IMR-90 (cell line): ENCODE data around the gene UXS1. TPM values are rescaled to one million over a fixed set of nuclear protein-coding genes. Genes with fewer than 3 reads are reported as not detected.

ENCODE experiments used
- ATAC-seq: fragments of 200-7000 bp; cut with Tn5 transposase; 2 replicates; pipeline ENCODE4 v1.9.1; 2020; ENCODE audit warnings: low read depth, mild to moderate bottlenecking, moderate library complexity
- BruUV-seq: library from RNA; stranded (reverse); fragments of 400-500 nt; replicated peaks from 2 replicates; lab custom pipeline; 2021; lab: Mats Ljungman, UMichigan
- CTCF ChIA-PET: fragments of 300-600 bp; formaldehyde crosslinking; extraction: SDS; loops from one replicate; lab custom pipeline; 2021; ENCODE audit warnings: antibody characterized with exemption; lab: Yijun Ruan, JAX
- POLR2A ChIA-PET: fragments of 300-600 bp; sonication (Branson Sonifier 250); formaldehyde crosslinking; loops from one replicate; lab custom pipeline; 2022; ENCODE audit warnings: antibody characterized with exemption; ENCODE audit not compliant: unreplicated experiment; lab: Charles Lee
- DNase-seq: peaks from one replicate; pipeline ENCODE4 v3.0.0; 2013
- H2AFZ ChIP-seq: replicated peaks from 2 replicates; pipeline ENCODE3; 2013; ENCODE audit warnings: low read length, mild to moderate bottlenecking; ENCODE audit not compliant: poor library complexity
- H2AK5ac ChIP-seq: 2 replicates; pipeline ENCODE4 v1.6.1; 2013; ENCODE audit warnings: low read depth, low read length, inconsistent platforms
- H2AK9ac ChIP-seq: replicated peaks from 2 replicates; pipeline ENCODE3; 2013; ENCODE audit warnings: mild to moderate bottlenecking, low read depth, low read length, moderate library complexity; ENCODE audit not compliant: poor library complexity
- H2BK120ac ChIP-seq: 2 replicates; pipeline ENCODE4 v1.6.1; 2013; ENCODE audit warnings: low read depth, low read length, inconsistent platforms
- H2BK15ac ChIP-seq: 3 replicates; pipeline ENCODE4 v1.6.1; 2013; ENCODE audit warnings: low read depth, low read length, inconsistent platforms
- H2BK20ac ChIP-seq: 2 replicates; pipeline ENCODE4 v1.6.1; 2013; ENCODE audit warnings: low read depth, mild to moderate bottlenecking, inconsistent platforms, low read length, moderate library complexity
- H2BK5ac ChIP-seq: 2 replicates; pipeline ENCODE4 v1.6.1; 2013; ENCODE audit warnings: mild to moderate bottlenecking, low read depth, low read length, inconsistent platforms; ENCODE audit not compliant: poor library complexity, severe bottlenecking
- H3K14ac ChIP-seq: replicated peaks from 2 replicates; pipeline ENCODE4 v1.6.1; 2013; ENCODE audit warnings: low read depth, low read length, inconsistent platforms
- H3K18ac ChIP-seq: 2 replicates; pipeline ENCODE4 v1.6.1; 2013; ENCODE audit warnings: low read depth, low read length, control low read depth
- H3K23ac ChIP-seq: 2 replicates; pipeline ENCODE4 v1.6.1; 2013; ENCODE audit warnings: low read depth, low read length, inconsistent platforms
- H3K27ac ChIP-seq: 2 replicates; pipeline ENCODE4 v1.5.1; 2013; ENCODE audit warnings: mild to moderate bottlenecking, control low read depth, low read length; ENCODE audit not compliant: insufficient read depth
- H3K27me3 ChIP-seq: 2 replicates; pipeline ENCODE4 v1.6.1; 2013; ENCODE audit warnings: low read length; ENCODE audit not compliant: control insufficient read depth, insufficient read depth
- H3K36me3 ChIP-seq: 2 replicates; pipeline ENCODE4 v1.6.1; 2013; ENCODE audit warnings: low read length, mixed read lengths; ENCODE audit not compliant: control insufficient read depth, insufficient read depth
- H3K4ac ChIP-seq: 2 replicates; pipeline ENCODE4 v1.6.1; 2013; ENCODE audit warnings: low read depth, low read length, inconsistent platforms
- H3K4me1 ChIP-seq: 2 replicates; pipeline ENCODE4 v1.6.1; 2013; ENCODE audit warnings: low read length, mixed read lengths; ENCODE audit not compliant: control insufficient read depth, insufficient read depth
- H3K4me2 ChIP-seq: 2 replicates; pipeline ENCODE4 v1.6.1; 2013; ENCODE audit warnings: low read depth, mild to moderate bottlenecking, control low read depth, low read length, moderate library complexity
- H3K4me3 ChIP-seq: 2 replicates; pipeline ENCODE4 v1.5.1; 2013; ENCODE audit warnings: low read depth, mild to moderate bottlenecking, control low read depth, low read length, moderate library complexity; ENCODE audit not compliant: insufficient read depth
- H3K56ac ChIP-seq: 2 replicates; pipeline ENCODE4 v1.6.1; 2013; ENCODE audit warnings: low read length, inconsistent platforms; ENCODE audit not compliant: insufficient read depth; ENCODE audit errors: extremely low read depth
- H3K79me1 ChIP-seq, 2 experiments: 2 replicates each; pipeline ENCODE4 v1.6.1; 2013; ENCODE audit warnings: low read length in 2 of 2, inconsistent platforms in 1 of 2, low read depth in 1 of 2
- H3K9ac ChIP-seq: 2 replicates; pipeline ENCODE4 v1.6.1; 2013; ENCODE audit warnings: low read depth, low read length, control low read depth
- H3K9me1 ChIP-seq: 2 replicates; pipeline ENCODE4 v1.6.1; 2013; ENCODE audit warnings: low read length, inconsistent platforms; ENCODE audit not compliant: insufficient read depth
- H3K9me3 ChIP-seq: 2 replicates; pipeline ENCODE4 v1.6.1; 2013; ENCODE audit warnings: low read length; ENCODE audit not compliant: control insufficient read depth, insufficient read depth
- H4K20me1 ChIP-seq: 2 replicates; pipeline ENCODE4 v1.6.1; 2013; ENCODE audit warnings: low read length, inconsistent platforms; ENCODE audit not compliant: insufficient read depth
- H4K5ac ChIP-seq: 2 replicates; pipeline ENCODE4 v1.6.1; 2013; ENCODE audit warnings: mild to moderate bottlenecking, low read depth, low read length, control low read depth
- H4K8ac ChIP-seq, 2 experiments: 2 replicates each; pipeline ENCODE4 v1.6.1; 2013; ENCODE audit warnings: low read depth in 2 of 2, low read length in 2 of 2, control low read depth in 1 of 2, inconsistent platforms in 1 of 2
- H4K91ac ChIP-seq: 2 replicates; pipeline ENCODE4 v1.6.1; 2013; ENCODE audit warnings: low read depth, low read length, inconsistent platforms; ENCODE audit not compliant: insufficient read depth
- CEBPB ChIP-seq: IDR thresholded peaks from 2 replicates; pipeline ENCODE4 v1.6.1; 2012; ENCODE audit warnings: low read depth, low read length, improper control_type of control experiment
- FOS ChIP-seq: fragments of 150-350 bp; IDR thresholded peaks from 2 replicates; pipeline ENCODE4 v1.6.1; 2016; ENCODE audit warnings: low read depth, low read length
- MAFK ChIP-seq: IDR thresholded peaks from 2 replicates; pipeline ENCODE4 v1.6.1; 2012; ENCODE audit warnings: low read depth, low read length, improper control_type of control experiment
- MXI1 ChIP-seq: IDR thresholded peaks from 2 replicates; pipeline ENCODE4 v1.6.1; 2012; ENCODE audit warnings: low read depth, mild to moderate bottlenecking, low read length, moderate library complexity, borderline replicate concordance
- WGBS, 2 experiments: methylation state at CpG; one replicate each; pipeline versions ENCODE4 v1.1.5 to v1.1.7; 2013; ENCODE audit warnings: missing lambda C conversion rate in 2 of 2; ENCODE audit not compliant: insufficient read length in 1 of 2; ENCODE audit errors: extremely low coverage in 2 of 2; 5-methylcytosine and 5-hydroxymethylcytosine counted together
- dilution Hi-C: fragments of 300-500 bp; cut with HindIII; formaldehyde crosslinking; loops from one replicate; pipeline ENCODE4 v1.14.3; 2018; ENCODE audit warnings: low sequenced_read_pairs; ENCODE audit not compliant: unreplicated experiment
- in situ Hi-C: fragments of 300-500 bp; cut with MboI; formaldehyde crosslinking; loops from 3 replicates; pipeline ENCODE4 v1.14.3; 2019; ENCODE audit warnings: low sequenced_read_pairs, inconsistent platforms, mixed read lengths
- intact Hi-C: fragments of 100-400 bp; cut with micrococcal nuclease; formaldehyde crosslinking; loops from 2 replicates; pipeline ENCODE4 v1.10.0; 2022
- polyA plus RNA-seq, 3 experiments: library from polyadenylated mRNA; depleted of rRNA; stranded (reverse); fragments of >200 nt; gene quantifications; 2 replicates each; pipeline ENCODE4 v1.2.3, GENCODE V29; 2012; ENCODE audit warnings: low replicate concordance in 1 of 3
- total RNA-seq: library from RNA; depleted of rRNA; stranded (reverse); fragments of >200 nt; gene quantifications from 2 replicates; pipeline ENCODE4 v1.2.3, GENCODE V29; 2012

The UXS1 gene
- total and polyA plus RNA-seq, 2 of the 4 experiments (the other 2 are of a cell fraction): 33.7 to 54.3 TPM

GRCh38 chr2:106106622-106107508, 87.2 kb downstream of the UXS1 start:
- no peak overlapping the region for H2BK20ac ChIP-seq
- ChIA-PET POLR2A (no interaction called here), CTCF (no interaction called here)
- H2AK5ac ChIP-seq: no peak overlapping the region
- no peak overlapping the region for H2AFZ ChIP-seq
- no peaks in the 10 kb centered on the region for H3K79me1 ChIP-seq
- dilution Hi-C loops (no loop called here), in situ Hi-C loops (loop anchor here (10.0 kb wide), 1 partner anchor 438 kb away; no protein-coding TSS in a partner anchor), intact Hi-C loops (loop anchor here (5.0 kb wide), 1 partner anchor 85 kb away; the partner anchor contains the start of gene UXS1)
- no peak overlapping the region for H4K91ac ChIP-seq
- H3K27ac ChIP-seq: no peak overlapping the region
- H2BK15ac ChIP-seq: no peak overlapping the region
- BruUV-seq: no TSS peak
- no peak overlapping the region for H2BK5ac ChIP-seq
- H3K14ac ChIP-seq: no peak overlapping the region
- H3K36me3 ChIP-seq: peaks cover 10% of the 10 kb centered on the region; the same call in 1 of the 2 replicates
- H3K27me3 ChIP-seq: no peaks in the 10 kb centered on the region
- WGBS, 2 experiments: 96% methylated on average over 5 of the region's 12 CpGs; no CpG with 5 or more reads in 1 of the 2 experiments
- no peak overlapping the region for H3K56ac ChIP-seq
- H3K9ac ChIP-seq: no peak overlapping the region
- H3K4me3 ChIP-seq: no peak overlapping the region
- H3K9me3 ChIP-seq: no peaks in the 10 kb centered on the region
- no peak overlapping the region for H2BK120ac ChIP-seq
- no peak overlapping the region for H3K4me2 ChIP-seq
- no peak overlapping the region for H4K8ac ChIP-seq
- ATAC-seq: no peak
- no peak overlapping the region for H4K5ac ChIP-seq
- no peak overlapping the region for H3K23ac ChIP-seq
- H3K4ac ChIP-seq: no peak overlapping the region
- no peaks in the 10 kb centered on the region for H3K4me1 ChIP-seq
- no peak for TF ChIP-seq FOS
- TF ChIP-seq MAFK: no peak
- TF ChIP-seq MXI1: no peak
- no peak for TF ChIP-seq CEBPB
- H2AK9ac ChIP-seq: no peak overlapping the region
- no peaks in the 10 kb centered on the region for H3K9me1 ChIP-seq
- peaks cover 3% of the 10 kb centered on the region; the same call in 1 of the 2 replicates for H4K20me1 ChIP-seq
- DNase-seq: no peak
- H3K18ac ChIP-seq: no peak overlapping the region
